ENCODE measurements around the gene PARK7.
"Not testable (repeated sequence)": the region's sequence is repeated elsewhere in the genome, so short reads cannot be mapped to it uniquely, and the experiment has no call there.

PARK7 gene

DNA sequence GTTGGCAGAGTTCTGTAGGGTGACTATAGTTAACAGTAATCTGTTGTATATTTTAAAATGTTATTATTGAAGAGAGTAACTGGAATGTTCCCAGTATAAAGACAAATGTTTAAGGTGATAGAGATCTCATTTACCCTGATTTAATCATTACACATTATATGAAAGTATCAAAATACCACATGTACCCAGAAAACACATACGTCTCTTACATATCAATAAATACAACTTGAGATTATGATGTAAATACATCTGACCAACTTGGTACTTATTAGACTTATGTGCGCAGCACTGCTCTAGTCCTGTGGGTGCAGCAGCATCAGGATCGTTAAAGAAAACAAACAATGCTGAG, 670 bp upstream of the PARK7 start:
- Histone ChIP-seq H3K27me3 (ENCODE audit: insufficient read depth, poor library complexity, severe bottlenecking) (no peaks in the 10 kb centered on the region), H3K4me3 (replicated peaks; ENCODE audit: insufficient read depth, low read length) (peak overlapping the region; percentile 70), H3K27ac (replicated peaks) (peak overlapping the region; percentile 79)
- no peak for DNase-seq (ENCODE audit: low read depth in 1 of 2, low spot score in 1 of 2)
- TF ChIP-seq, protein P1, sequence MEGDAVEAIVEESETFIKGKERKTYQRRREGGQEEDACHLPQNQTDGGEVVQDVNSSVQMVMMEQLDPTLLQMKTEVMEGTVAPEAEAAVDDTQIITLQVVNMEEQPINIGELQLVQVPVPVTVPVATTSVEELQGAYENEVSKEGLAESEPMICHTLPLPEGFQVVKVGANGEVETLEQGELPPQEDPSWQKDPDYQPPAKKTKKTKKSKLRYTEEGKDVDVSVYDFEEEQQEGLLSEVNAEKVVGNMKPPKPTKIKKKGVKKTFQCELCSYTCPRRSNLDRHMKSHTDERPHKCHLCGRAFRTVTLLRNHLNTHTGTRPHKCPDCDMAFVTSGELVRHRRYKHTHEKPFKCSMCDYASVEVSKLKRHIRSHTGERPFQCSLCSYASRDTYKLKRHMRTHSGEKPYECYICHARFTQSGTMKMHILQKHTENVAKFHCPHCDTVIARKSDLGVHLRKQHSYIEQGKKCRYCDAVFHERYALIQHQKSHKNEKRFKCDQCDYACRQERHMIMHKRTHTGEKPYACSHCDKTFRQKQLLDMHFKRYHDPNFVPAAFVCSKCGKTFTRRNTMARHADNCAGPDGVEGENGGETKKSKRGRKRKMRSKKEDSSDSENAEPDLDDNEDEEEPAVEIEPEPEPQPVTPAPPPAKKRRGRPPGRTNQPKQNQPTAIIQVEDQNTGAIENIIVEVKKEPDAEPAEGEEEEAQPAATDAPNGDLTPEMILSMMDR (IDR thresholded peaks at IDR 0.05; ENCODE audit: insufficient read depth, low read length) = no peak
- TF ChIP-seq, protein P2, sequence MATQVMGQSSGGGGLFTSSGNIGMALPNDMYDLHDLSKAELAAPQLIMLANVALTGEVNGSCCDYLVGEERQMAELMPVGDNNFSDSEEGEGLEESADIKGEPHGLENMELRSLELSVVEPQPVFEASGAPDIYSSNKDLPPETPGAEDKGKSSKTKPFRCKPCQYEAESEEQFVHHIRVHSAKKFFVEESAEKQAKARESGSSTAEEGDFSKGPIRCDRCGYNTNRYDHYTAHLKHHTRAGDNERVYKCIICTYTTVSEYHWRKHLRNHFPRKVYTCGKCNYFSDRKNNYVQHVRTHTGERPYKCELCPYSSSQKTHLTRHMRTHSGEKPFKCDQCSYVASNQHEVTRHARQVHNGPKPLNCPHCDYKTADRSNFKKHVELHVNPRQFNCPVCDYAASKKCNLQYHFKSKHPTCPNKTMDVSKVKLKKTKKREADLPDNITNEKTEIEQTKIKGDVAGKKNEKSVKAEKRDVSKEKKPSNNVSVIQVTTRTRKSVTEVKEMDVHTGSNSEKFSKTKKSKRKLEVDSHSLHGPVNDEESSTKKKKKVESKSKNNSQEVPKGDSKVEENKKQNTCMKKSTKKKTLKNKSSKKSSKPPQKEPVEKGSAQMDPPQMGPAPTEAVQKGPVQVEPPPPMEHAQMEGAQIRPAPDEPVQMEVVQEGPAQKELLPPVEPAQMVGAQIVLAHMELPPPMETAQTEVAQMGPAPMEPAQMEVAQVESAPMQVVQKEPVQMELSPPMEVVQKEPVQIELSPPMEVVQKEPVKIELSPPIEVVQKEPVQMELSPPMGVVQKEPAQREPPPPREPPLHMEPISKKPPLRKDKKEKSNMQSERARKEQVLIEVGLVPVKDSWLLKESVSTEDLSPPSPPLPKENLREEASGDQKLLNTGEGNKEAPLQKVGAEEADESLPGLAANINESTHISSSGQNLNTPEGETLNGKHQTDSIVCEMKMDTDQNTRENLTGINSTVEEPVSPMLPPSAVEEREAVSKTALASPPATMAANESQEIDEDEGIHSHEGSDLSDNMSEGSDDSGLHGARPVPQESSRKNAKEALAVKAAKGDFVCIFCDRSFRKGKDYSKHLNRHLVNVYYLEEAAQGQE (IDR thresholded peaks at IDR 0.05; ENCODE audit: insufficient replicate concordance, low read depth) = no peak
- TF ChIP-seq POLR2AphosphoS5 (IDR thresholded peaks at IDR 0.05; ENCODE audit: low read depth) (no peak), GABPA (IDR thresholded peaks at IDR 0.05; ENCODE audit: low read depth) (no peak), SPI1 (IDR thresholded peaks at IDR 0.05; ENCODE audit: borderline replicate concordance, low read depth) (no peak)

GRCh38 chr1:7962014-7962335, 464 bp downstream of the PARK7 start:
- peak overlapping the region; percentile 79 for H3K27ac ChIP-seq (replicated peaks)
- H3K4me3 ChIP-seq (replicated peaks; ENCODE audit: insufficient read depth, low read length) = peak overlapping the region; percentile 87
- H3K27me3 ChIP-seq (ENCODE audit: insufficient read depth, poor library complexity, severe bottlenecking) = no peaks in the 10 kb centered on the region
- no peak for DNase-seq (ENCODE audit: low read depth in 1 of 2, low spot score in 1 of 2)
- TF ChIP-seq, protein P2 (IDR thresholded peaks at IDR 0.05; ENCODE audit: insufficient replicate concordance, low read depth) = no peak
- TF ChIP-seq POLR2AphosphoS5 (IDR thresholded peaks at IDR 0.05; ENCODE audit: low read depth) (no peak), SPI1 (IDR thresholded peaks at IDR 0.05; ENCODE audit: borderline replicate concordance, low read depth) (no peak), GABPA (IDR thresholded peaks at IDR 0.05; ENCODE audit: low read depth) (no peak)
- TF ChIP-seq, protein P1 (IDR thresholded peaks at IDR 0.05; ENCODE audit: insufficient read depth, low read length) = no peak

GRCh38 chr1:7962636-7963377, 1.3 kb downstream of the PARK7 start:
- H3K27ac ChIP-seq (replicated peaks) = peak overlapping the region; percentile 79
- TF ChIP-seq SPI1 (IDR thresholded peaks at IDR 0.05; ENCODE audit: borderline replicate concordance, low read depth) (no peak), GABPA (IDR thresholded peaks at IDR 0.05; ENCODE audit: low read depth) (no peak)
- DNase-seq (ENCODE audit: low read depth in 1 of 2, low spot score in 1 of 2) = no peak
- peak overlapping the region; percentile 87 for H3K4me3 ChIP-seq (replicated peaks; ENCODE audit: insufficient read depth, low read length)
- H3K27me3 ChIP-seq (ENCODE audit: insufficient read depth, poor library complexity, severe bottlenecking) = no peaks in the 10 kb centered on the region

- H3K27me3 ChIP-seq (ENCODE audit: insufficient read depth, poor library complexity, severe bottlenecking); H3K27ac ChIP-seq (replicated peaks); H3K4me3 ChIP-seq (replicated peaks; ENCODE audit: insufficient read depth, low read length); DNase-seq (ENCODE audit: low read depth in 1 of 2, low spot score in 1 of 2): not testable (repeated sequence)
Observed at GRCh38 chr1:7963378-7963730, 1.8 kb downstream of the PARK7 start.

GRCh38 chr1:7963841-7964240, 2.3 kb downstream of the PARK7 start:
- not testable (repeated sequence) for H3K27me3 ChIP-seq (ENCODE audit: insufficient read depth, poor library complexity, severe bottlenecking); H3K27ac ChIP-seq (replicated peaks); DNase-seq (ENCODE audit: low read depth in 1 of 2, low spot score in 1 of 2); H3K4me3 ChIP-seq (replicated peaks; ENCODE audit: insufficient read depth, low read length)
